ENCODE results near the gene BEST4.
"Not testable (repeated sequence)": the region's sequence is repeated elsewhere in the genome, so short reads cannot be mapped to it uniquely, and the experiment has no call there.

Gene BEST4

GRCh38 chr1:44777969-44778635, 9.9 kb downstream of the BEST4 start:
- DNase-seq (ENCODE audit: low read depth in 3 of 3): no peak

- DNase-seq (ENCODE audit: low read depth in 3 of 3): no peak
Measured at GRCh38 chr1:44777547-44777946, 10.4 kb downstream of the BEST4 start.

- no peak for DNase-seq (ENCODE audit: low read depth in 3 of 3)
Measured at GRCh38 chr1:44776730-44777068, 11.3 kb downstream of the BEST4 start.

GRCh38 chr1:44775930-44776729, 11.8 kb downstream of the BEST4 start:
- DNase-seq (ENCODE audit: low read depth in 3 of 3): no peak

- peak; percentile 83 to 86 (median 84) for DNase-seq (ENCODE audit: low read depth in 3 of 3)
Measured at GRCh38 chr1:44775078-44775929, 12.7 kb downstream of the BEST4 start, which contains the start of gene RPS8. RPS8 (plus strand) TSS chr1:44775540; CDS start chr1:44775597, 57 bp downstream.

GRCh38 chr1:44766421-44766820, 21.5 kb downstream of the BEST4 start:
- DNase-seq (ENCODE audit: low read depth in 3 of 3): not testable (repeated sequence)

GRCh38 chr1:44760876-44761275, 27.1 kb downstream of the BEST4 start:
- no peak for DNase-seq (ENCODE audit: low read depth in 3 of 3)

GRCh38 chr1:44759077-44759476, 28.9 kb downstream of the BEST4 start:
- no peak for DNase-seq (ENCODE audit: low read depth in 3 of 3)

- DNase-seq (ENCODE audit: low read depth in 3 of 3): no peak
Measured at GRCh38 chr1:44757420-44757819, 30.6 kb downstream of the BEST4 start.

GRCh38 chr1:44747878-44748277, 40.1 kb downstream of the BEST4 start:
- DNase-seq (ENCODE audit: low read depth in 3 of 3): no peak

GRCh38 chr1:44743211-44743610, 44.8 kb downstream of the BEST4 start:
- DNase-seq (ENCODE audit: low read depth in 3 of 3): no peak

- DNase-seq (ENCODE audit: low read depth in 3 of 3): no peak
Measured at GRCh38 chr1:44740179-44740617, 47.8 kb downstream of the BEST4 start.

GRCh38 chr1:44739307-44740178, 48.4 kb downstream of the BEST4 start, which contains the start of gene KIF2C:
KIF2C (plus strand) TSS chr1:44739837; CDS start chr1:44739933, 96 bp downstream.
- peak; percentile 94 to 96 (median 95) for DNase-seq (ENCODE audit: low read depth in 3 of 3)

GRCh38 chr1:44738953-44739306, 49.0 kb downstream of the BEST4 start:
- DNase-seq (ENCODE audit: low read depth in 3 of 3): not testable (repeated sequence)

GRCh38 chr1:44735992-44736391, 52.0 kb downstream of the BEST4 start:
- no peak for DNase-seq (ENCODE audit: low read depth in 3 of 3)

- DNase-seq (ENCODE audit: low read depth in 3 of 3): no peak
Measured at GRCh38 chr1:44733784-44734183, 54.2 kb downstream of the BEST4 start.
